GM23338 (cell line): ENCODE data around the gene EYS.

Experiments
- CREB1 ChIP-seq: fragments of 250-450 bp; sonication (Bioruptor Pico); IDR thresholded peaks from 2 replicates; pipeline ENCODE4 v1.5.0; 2020; ENCODE audit warnings: low read depth, mild to moderate bottlenecking, moderate library complexity
- EZH2phosphoT487 ChIP-seq: fragments of 200-600 bp; sonication (generic); IDR thresholded peaks from one replicate; pipeline ENCODE4 v1.8.1; 2018; ENCODE audit warnings: antibody characterized with exemption; ENCODE audit not compliant: unreplicated experiment
- POLR2AphosphoS5 ChIP-seq: IDR thresholded peaks from 2 replicates; pipeline ENCODE4 v1.6.1; 2016; ENCODE audit warnings: antibody characterized with exemption, low read depth
- STAT1 ChIP-seq: IDR thresholded peaks from one replicate; pipeline ENCODE4 v1.6.1; 2016; ENCODE audit warnings: antibody characterized with exemption; ENCODE audit not compliant: unreplicated experiment
- ZNF114 ChIP-seq: fragments of 250-450 bp; sonication (Bioruptor Pico); IDR thresholded peaks from 2 replicates; pipeline ENCODE4 v1.5.0; 2020; ENCODE audit warnings: mild to moderate bottlenecking, moderate library complexity
- ZNF331 ChIP-seq: fragments of 250-450 bp; sonication (Bioruptor Pico); IDR thresholded peaks from 2 replicates; pipeline ENCODE4 v1.5.0; 2020; ENCODE audit warnings: low read depth, mild to moderate bottlenecking, moderate library complexity
- TF ChIP-seq, protein P1 (sequence below), 2 experiments: fragments of 200-600 bp in 1 of 2; sonication (generic) in 1 of 2; conservative IDR thresholded peaks; 2 replicates each; pipeline versions ENCODE4 v1.5.1 to v1.6.1; 2016 to 2017; ENCODE audit warnings: antibody characterized with exemption in 2 of 2, low read depth in 2 of 2, mild to moderate bottlenecking in 2 of 2, moderate library complexity in 1 of 2

DNA sequence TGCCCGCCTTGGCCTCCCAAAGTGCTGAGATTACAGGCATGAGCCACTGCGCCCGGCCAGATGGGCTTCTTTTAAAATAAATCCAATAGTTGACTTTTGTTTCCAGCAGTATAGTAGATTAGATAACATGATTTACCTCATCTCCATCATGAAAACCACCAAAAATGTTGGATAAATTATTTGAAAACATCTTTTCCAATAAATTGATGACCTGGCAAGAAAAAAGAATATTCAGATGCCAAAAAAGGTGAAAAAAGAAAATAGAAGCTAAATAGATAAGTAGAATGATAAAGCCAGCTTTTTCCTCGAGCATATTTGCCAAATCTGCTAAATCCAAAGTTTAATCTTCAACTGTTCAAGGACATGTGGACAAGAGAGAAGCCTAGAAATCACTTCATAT lies 1962.2 kb downstream of the EYS start:
- TF ChIP-seq, protein P1, sequence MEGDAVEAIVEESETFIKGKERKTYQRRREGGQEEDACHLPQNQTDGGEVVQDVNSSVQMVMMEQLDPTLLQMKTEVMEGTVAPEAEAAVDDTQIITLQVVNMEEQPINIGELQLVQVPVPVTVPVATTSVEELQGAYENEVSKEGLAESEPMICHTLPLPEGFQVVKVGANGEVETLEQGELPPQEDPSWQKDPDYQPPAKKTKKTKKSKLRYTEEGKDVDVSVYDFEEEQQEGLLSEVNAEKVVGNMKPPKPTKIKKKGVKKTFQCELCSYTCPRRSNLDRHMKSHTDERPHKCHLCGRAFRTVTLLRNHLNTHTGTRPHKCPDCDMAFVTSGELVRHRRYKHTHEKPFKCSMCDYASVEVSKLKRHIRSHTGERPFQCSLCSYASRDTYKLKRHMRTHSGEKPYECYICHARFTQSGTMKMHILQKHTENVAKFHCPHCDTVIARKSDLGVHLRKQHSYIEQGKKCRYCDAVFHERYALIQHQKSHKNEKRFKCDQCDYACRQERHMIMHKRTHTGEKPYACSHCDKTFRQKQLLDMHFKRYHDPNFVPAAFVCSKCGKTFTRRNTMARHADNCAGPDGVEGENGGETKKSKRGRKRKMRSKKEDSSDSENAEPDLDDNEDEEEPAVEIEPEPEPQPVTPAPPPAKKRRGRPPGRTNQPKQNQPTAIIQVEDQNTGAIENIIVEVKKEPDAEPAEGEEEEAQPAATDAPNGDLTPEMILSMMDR (conservative IDR thresholded peaks at IDR 0.05; ENCODE audit: low read depth in 2 of 2): no peak
- TF ChIP-seq CREB1 (CRISPR knock-in tag) (no peak), POLR2AphosphoS5 (no peak), ZNF114 (CRISPR knock-in tag) (no peak), EZH2phosphoT487 (no peak), ZNF331 (CRISPR knock-in tag) (no peak), STAT1 (no peak)
